ENCODE measurements around the gene PRLH.
"Not testable (repeated sequence)": the region's sequence is repeated elsewhere in the genome, so short reads cannot be mapped to it uniquely, and the experiment has no call there.

The PRLH gene

GRCh38 chr2:237583385-237584295 is 17.3 kb downstream of the PRLH start:
- DNase-seq (ENCODE audit: low read depth) = no peak

DNA sequence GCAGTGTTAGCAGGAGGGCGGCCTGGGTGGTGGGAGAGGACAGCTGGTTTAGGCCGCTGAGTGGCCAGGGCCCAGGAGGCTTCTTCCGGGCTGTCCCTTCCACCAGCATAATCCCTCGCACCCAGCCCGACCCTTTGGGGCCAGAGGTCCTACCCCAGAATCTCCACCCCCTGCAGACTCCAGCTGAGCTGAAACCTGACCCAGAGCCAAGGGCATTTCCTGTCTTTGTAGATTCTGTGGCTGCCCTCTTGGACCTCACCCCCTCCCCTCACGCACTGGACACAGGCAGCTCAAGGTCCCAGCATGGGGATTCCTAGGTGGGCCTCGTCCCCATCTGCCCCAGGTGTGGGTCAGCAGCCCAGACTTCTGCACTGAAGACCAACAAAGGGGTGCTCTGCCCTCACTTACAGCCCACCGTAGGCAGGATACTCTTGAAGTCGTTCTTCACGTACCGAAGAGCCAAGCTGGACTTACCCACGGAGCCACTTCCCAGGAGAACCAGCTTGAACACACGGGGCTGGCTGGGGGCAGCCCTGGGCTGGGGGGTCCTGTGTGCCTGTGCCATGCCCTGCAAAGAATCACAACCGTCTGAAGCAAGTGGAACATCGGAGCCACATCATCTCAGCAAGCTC is 19.3 kb downstream of the PRLH start:
- no peak for DNase-seq (ENCODE audit: low read depth)

DNA sequence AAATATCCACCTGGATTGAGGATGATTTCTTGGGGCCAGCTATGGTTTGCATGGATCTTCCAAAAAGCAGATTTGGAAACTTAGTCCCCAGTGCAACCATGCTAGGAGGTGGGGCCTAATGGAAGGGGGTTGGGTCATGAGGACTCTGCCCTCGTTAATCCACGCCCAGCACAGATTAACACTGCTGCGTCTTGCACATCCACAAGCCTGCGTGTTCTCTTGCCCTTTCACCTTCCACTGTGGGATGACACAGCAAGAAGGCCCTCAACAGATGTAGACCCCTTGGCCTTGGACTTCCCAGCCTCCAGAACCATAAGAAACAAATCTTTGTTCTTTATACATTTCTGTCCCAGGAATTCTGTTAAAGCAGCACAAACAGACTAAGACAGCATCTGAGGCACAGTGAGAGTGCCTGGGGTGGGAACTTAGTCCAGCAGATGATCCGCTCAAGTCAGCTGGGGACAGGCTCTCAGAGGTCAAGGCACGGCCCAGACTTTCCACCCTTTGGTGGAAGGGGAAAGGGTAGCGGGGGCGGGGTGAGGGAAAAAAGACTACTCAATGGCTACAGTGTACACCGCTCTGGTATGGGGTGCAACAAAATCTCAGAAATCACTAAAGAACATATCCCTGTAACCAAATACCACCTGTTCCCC is 21.8 kb downstream of the PRLH start:
- no peak for DNase-seq (ENCODE audit: low read depth)

DNA sequence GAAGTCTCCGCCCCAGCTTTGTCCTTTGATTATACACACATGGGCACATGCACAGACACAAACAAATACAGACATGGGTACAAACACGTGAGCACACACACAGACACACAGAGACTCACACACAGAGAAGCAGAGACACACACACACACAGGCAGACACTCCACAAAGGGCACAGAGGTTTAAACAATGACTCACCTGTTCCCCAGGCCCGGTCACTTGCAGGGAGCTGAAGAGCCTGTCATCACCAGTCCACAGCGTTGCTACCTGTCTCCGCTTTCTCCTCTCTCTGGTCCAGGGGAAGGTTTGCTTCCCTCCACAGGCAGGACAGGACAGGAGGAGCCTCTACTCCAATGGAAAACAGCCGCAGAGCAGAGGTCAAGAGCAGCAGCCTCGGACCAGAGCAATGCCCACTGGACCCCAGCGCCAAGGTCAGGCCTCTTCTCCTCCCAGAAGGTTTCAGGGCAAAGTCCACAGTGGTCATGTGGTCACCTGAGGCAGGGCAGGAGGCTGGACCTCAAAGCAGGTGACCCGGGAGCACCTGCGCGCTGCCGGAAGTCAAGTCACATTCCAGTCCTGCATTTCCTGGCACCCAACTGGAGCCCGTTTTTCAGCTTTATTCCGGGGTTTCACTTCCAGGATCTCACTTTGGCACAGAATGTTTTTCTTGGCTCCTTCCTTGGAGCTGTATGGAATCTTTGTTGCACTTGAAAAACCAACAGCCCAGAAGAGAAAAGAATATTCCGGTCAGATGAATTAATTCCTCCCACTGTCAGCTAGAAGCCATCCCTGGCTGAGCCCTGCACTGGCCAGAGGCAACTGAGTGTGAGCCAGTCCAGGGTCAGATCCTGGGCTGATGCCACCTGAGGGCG is 24.1 kb downstream of the PRLH start, which contains the start of gene RAB17:
RAB17 (minus strand) TSS at position 463 of the 869 bp plus-strand sequence. CDS start 4,580 bp downstream, outside the sequence.
- no peak for DNase-seq (ENCODE audit: low read depth)

- DNase-seq (ENCODE audit: low read depth) = no peak
Measured at GRCh38 chr2:237591141-237591881, 24.9 kb downstream of the PRLH start.

DNA sequence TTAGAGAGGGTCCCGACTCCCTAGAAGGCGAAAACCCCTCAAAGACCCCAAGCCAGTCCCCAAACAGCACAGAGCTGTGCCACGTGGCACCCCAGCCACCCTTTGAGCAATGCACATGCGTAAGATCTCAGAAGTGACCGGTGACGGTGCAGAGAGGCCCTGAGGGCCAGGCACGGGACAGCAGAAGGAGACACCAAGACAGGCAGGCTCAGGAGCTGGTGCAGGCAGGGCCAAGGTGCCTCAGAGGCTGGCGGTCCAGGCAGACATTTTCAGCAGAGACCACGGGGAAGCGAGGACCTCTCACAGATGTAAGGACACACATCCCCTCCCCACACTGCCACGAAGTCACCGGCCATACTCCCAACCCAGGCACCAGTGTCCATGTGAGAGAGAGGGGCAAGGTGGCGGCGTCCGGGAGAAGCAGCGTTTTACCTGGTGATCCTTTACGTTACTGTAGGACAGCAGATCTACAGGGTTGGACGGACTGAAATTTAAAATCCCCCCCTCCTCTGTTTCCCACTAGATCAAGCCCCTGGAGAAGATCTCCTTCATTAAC is 26.1 kb downstream of the PRLH start:
- DNase-seq (ENCODE audit: low read depth) = no peak

DNA sequence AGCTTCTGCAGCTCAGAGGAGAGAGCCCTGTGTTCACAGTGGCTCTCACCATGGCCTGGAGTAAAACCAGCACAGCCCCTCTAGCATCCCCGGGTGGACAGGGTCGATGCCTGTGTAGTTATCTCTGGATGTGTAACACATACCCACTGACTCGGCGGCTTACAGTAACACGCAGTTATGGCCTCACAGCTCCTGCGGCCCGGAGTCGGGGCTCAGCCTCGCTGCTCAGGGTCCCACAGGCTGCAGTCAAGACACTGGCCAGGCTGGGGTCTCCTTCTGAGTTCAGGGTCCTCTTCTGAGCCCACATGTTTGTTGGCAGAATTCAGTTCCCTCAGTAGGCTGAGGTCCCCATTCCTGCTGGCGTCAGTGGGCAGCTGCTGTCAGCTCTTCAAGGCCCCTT is 26.7 kb downstream of the PRLH start:
- no peak for DNase-seq (ENCODE audit: low read depth)

DNA sequence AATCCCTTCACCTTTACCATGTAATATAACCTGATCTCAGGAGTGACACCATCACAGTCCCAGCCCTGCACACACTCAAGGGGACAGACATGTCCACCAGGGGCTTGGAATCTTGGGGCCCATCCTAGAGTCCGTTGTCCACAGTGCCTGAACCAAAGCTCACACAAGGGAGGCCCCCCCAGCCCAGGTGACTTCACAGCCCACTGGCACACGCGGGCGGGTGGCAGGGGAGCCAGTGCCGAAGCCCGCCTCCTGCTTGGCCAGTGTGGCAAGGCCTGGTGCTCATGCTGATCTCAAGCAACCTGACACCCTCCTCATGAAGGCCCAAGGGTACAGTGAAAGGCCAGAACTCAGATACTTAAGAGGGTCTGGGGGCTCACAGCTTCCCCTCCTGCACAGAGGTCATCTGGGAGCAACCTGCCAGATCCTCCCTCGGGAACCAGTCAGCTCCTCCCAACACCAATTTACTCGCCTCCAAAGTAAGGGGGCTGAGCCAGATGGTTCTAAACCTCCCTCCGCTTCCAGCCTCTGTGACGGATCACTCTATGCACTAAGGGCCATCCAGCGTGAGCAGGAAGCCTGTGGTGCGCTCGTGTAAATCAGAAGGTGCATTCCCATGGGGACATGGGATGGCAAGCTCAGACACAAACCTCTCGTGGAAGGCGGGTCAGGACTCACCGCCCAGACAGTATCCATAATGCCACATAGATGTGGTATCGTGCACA is 27.4 kb downstream of the PRLH start:
- no peak for DNase-seq (ENCODE audit: low read depth)

GRCh38 chr2:237594514-237594871 is 28.1 kb downstream of the PRLH start:
- DNase-seq (ENCODE audit: low read depth) = no peak

DNA sequence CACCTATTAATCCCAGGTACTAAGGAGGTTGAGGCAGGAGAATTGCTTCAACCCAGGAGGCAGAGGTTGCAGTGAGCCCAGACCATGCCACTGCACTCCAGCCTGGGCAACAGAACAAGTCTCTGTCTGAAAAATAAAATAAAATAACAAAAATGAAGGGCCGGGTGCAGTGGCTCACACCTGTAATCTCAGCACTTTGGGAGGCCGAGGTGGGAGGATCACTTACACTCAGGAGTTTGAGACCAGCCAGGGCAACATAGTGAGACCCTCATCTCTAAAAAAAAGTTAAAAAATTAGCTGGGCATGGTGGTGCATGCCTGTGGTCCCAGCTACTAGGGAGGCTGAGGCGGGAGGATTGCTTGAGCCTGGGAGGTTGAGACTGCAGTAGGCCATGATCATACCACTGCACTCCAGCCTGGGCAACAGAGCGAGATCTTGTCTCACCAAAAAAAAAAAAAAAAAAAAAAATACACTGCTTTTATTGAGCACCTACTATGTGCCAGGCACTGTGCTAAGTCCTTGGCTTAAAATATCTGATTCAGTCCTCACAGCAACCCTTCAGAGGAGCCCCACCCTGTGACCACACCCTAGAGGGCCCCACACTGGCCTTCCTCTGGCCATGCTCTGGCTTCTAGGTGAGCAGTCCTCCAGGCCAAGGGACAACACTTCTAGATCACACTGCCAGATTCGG is 29.6 kb downstream of the PRLH start:
- not testable (repeated sequence) for DNase-seq (ENCODE audit: low read depth)

DNA sequence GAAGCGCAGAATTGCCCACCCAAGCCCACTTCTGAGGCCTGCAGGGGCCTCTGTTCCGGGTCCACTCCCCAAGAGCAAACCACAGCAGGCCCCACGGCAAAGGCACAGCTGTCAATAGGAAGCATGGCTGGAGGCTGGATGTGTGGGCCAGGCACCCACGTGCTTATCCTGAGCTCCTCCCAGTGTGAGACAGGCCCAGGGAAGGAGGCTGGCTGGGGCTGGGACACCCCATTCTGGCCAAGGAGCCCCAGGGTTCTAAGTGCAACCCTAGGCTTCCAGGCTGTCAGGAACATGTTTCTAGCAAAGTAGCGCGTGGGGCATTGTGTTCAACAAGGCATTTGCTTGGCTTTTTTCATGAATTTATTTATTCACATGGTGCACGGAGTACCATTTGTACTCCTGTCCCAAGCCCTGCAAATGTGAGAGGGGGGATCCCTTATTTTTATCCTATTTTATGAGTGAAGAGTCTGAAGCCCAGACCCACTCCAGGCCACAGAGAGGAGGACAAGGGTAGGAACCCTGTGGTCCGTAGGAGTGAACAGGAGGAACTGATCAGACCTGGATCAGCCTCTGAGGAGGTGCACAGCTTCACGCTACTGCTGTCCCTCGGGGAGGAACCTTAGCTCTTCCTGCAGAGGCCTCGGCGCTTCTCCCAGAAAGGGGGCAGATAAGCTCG is 30.3 kb downstream of the PRLH start:
- DNase-seq (ENCODE audit: low read depth) = no peak

DNA sequence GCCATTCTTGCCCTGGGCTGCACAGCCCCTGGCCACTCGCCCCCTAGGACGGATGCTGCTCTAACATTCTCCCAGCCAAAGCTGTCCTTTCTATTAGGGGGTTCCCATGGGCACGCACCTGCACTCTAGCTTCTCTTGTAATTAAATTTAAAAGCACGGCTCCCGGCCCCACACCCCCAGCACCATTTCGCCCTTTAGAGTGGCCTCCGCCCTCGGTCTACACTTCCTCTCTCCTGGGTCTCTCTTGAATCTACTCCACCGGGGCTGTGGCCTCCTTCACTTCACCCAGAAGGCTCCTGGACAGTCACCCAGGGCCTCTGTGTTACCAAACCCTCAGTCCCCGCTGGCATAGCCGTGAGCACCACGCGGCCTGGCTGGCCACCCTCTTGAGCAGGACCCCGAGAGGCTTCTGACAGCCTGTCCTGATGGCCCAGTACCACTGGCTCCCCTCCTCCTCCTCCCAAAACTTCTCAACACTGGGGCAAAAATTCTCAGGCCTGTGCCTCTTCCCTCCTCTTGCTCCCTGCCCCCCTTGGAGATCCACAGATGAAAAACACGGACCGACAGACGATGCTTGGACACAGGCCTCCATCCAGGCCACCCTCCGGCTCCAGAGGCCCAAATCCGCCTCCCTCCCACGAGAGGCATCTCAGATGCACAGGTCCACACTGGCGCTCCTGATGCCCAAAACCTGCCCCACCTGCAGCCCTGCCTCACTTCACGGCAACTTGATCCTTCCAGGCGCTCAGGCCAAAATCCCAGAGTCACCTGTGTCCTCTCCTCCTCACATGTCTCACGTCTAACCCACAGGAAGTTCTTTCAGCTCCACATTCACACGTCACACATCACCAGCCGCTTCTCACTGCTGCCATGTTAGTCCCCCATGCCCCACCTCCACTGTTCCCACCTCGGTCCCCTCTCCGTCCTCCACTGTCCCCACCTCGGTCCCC is 31.1 kb downstream of the PRLH start:
- DNase-seq (ENCODE audit: low read depth) = no peak

GRCh38 chr2:237598468-237599208 is 32.3 kb downstream of the PRLH start:
- no peak for DNase-seq (ENCODE audit: low read depth)

- DNase-seq (ENCODE audit: low read depth) = no peak
Measured at GRCh38 chr2:237599465-237600110, 33.2 kb downstream of the PRLH start.

DNA sequence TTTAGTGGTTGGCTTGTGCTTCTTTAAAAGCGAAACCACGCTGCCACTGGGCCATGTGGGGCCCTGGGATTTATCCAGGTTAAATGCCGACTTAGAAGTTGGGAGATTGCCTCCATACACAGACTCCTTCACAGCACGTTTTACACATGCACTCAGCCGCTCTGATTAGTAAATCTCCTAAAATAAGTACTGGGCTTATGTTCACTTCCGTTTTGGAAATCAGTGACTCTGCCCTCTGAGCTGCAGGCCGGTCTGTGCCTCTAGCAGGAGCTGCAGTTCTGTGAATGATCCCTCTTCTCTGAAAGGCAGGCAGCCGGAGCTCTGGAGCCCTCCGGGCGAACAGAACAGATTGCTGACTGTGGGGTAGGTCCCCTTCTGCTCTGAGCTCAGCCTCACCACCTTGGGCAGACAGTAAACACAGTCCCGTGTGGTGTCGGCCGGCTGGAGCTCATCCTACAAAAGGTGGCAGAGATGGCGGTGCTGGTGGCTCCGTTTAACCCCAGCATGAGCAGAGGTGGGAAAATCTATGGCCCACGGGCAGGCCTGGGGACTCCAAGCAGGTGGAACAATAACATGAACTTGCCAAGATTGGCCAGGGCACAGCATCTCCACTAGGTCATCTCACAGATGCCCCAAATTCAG is 34.0 kb downstream of the PRLH start:
- DNase-seq (ENCODE audit: low read depth) = no peak

Measured in HS-27A (cell line).